ENCODE data around the gene ARMH3. TPM values are rescaled to one million over a fixed set of nuclear protein-coding genes. Genes with fewer than 3 reads are reported as not detected.

ARMH3 gene, protein sequence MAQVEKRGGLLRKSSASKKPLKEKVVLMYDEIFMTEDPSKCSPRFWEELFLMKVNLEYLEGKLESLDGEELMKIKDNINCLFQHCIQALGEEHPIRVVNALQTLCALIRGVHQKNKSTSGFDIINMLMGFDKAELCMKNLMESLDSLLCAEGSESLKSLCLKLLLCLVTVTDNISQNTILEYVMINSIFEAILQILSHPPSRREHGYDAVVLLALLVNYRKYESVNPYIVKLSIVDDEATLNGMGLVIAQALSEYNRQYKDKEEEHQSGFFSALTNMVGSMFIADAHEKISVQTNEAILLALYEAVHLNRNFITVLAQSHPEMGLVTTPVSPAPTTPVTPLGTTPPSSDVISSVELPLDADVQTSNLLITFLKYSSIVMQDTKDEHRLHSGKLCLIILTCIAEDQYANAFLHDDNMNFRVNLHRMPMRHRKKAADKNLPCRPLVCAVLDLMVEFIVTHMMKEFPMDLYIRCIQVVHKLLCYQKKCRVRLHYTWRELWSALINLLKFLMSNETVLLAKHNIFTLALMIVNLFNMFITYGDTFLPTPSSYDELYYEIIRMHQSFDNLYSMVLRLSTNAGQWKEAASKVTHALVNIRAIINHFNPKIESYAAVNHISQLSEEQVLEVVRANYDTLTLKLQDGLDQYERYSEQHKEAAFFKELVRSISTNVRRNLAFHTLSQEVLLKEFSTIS
- total RNA-seq, result 10 to 100 TPM; 11.5 to 29.7 (median 19.5) TPM

DNA sequence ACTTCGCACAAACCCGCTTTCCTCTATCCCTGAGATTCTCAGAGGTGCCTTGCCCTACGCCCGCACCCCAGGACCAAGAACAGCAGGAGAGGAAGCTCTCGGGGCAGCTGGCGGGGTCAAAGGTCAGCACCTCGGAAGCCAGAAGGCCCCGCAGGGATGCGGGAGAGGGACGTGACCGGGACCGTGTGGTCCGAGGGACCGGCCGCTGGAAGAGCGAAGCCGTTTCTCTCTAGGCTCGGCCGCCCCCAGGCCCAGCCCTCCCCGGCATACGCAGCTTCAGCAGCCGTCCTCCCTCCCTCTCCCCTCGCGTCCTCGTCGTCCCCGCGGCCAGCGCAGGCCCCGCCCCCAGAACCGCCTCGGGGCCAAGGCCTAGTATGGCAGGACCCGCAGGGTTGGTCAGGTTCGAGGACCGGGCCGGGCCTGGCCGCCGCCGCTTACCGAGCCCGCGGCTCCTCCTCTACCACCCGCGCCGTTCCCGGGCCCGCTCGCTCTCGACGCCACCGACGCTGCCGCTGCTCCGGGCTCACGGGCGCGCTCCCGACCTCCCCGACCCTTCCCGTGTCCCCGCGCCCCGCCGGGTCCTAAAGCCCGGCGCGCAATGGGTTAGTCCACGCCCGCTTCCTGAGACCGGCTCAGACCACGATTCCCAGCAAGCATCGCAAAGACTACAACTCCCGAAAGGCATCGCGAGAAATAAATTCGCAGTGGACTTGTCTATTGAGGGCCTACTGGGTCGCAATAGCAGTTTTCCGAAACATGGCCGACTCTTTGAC is at the start of gene ARMH3:
ARMH3 (minus strand) TSS at position 527 of the 773 bp plus-strand sequence. CDS start 16,059 bp downstream, outside the sequence.
- no peaks in the 10 kb centered on the region for H3K9me3 ChIP-seq
- peak within 1 kb of the TSS; percentile 63 to 77 (median 70) for H3K4me3 ChIP-seq
- H3K27ac ChIP-seq, result peak within 1 kb of the TSS; percentile 91 to 95 (median 94)
- 0 to 2% methylated on average over 3 to 64 of the region's 79 CpGs for WGBS, 2 donors (ENCODE audit: low coverage in 1 of 2)
- DNase-seq, result peak; percentile 93
- intact Hi-C loops (cut with DNase I; ENCODE audit: low total_unique reads), result no loop called here
- H3K27me3 ChIP-seq, result no peaks in the 10 kb centered on the region
- H3K4me1 ChIP-seq, result peaks cover 5 to 35% (median 15%) of the 10 kb centered on the region in 4 donors
- TF ChIP-seq, protein P1, sequence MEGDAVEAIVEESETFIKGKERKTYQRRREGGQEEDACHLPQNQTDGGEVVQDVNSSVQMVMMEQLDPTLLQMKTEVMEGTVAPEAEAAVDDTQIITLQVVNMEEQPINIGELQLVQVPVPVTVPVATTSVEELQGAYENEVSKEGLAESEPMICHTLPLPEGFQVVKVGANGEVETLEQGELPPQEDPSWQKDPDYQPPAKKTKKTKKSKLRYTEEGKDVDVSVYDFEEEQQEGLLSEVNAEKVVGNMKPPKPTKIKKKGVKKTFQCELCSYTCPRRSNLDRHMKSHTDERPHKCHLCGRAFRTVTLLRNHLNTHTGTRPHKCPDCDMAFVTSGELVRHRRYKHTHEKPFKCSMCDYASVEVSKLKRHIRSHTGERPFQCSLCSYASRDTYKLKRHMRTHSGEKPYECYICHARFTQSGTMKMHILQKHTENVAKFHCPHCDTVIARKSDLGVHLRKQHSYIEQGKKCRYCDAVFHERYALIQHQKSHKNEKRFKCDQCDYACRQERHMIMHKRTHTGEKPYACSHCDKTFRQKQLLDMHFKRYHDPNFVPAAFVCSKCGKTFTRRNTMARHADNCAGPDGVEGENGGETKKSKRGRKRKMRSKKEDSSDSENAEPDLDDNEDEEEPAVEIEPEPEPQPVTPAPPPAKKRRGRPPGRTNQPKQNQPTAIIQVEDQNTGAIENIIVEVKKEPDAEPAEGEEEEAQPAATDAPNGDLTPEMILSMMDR (IDR thresholded peaks at IDR 0.05), result peak in 2 of 5 experiments; percentile 21 to 47
- peak; percentile 73 for TF ChIP-seq POLR2A (IDR thresholded peaks at IDR 0.05)
- peak in 1 of 3 donors; percentile 78 for TF ChIP-seq POLR2AphosphoS5 (IDR thresholded peaks at IDR 0.05)
- no peak for TF ChIP-seq EP300 (IDR thresholded peaks at IDR 0.05; ENCODE audit: low read depth)
- H3K36me3 ChIP-seq, result no peaks in the 10 kb centered on the region
- in situ Hi-C loops (cut with MboI; ENCODE audit: low pct_ligation_motif_present in 1 of 4, low pct_unique_long_range_greater_than_20kb in 1 of 4, low sequenced_read_pairs in 3 of 4), result no loop called here

DNA sequence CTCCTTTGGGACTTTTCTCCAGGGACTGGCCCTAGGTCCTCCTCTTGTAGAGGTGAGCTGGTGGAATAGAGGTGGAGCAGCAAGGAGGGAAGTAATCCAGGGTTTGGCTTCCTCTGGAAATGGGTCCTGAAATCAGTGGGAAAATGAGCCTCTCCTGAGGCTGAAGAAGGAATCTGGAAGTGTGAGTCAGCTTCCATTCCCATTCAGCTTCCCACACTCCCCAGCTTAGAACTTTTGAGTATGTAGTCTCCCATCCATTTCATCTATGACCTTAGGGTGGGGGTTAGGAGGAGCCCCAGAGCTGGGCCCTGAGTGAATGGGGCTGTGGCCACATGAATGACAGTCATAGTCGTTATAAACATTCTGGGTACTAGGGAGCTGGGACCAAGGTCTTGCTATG is 46.4 kb upstream of the ARMH3 start:
- H3K4me1 ChIP-seq, result no peaks in the 10 kb centered on the region
- in situ Hi-C loops (cut with MboI; ENCODE audit: low pct_ligation_motif_present in 1 of 4, low pct_unique_long_range_greater_than_20kb in 1 of 4, low sequenced_read_pairs in 3 of 4) (no loop called here), intact Hi-C loops (cut with DNase I; ENCODE audit: low total_unique reads) (no loop called here)
- peaks cover 0 to 1% (median 0%) of the 10 kb centered on the region in 4 donors for H3K36me3 ChIP-seq
- DNase-seq, result no peak
- 83% methylated on average over 1 of the region's 1 CpG; no CpG with 5 or more reads in 1 of the 2 donors for WGBS, 2 donors (ENCODE audit: low coverage in 1 of 2)
- no peak overlapping the region for H3K4me3 ChIP-seq
- no peaks in the 10 kb centered on the region for H3K9me3 ChIP-seq
- no peaks in the 10 kb centered on the region for H3K27me3 ChIP-seq
- no peak overlapping the region for H3K27ac ChIP-seq
- TF ChIP-seq POLR2A (IDR thresholded peaks at IDR 0.05) (no peak), POLR2AphosphoS5 (IDR thresholded peaks at IDR 0.05) (no peak), EP300 (IDR thresholded peaks at IDR 0.05; ENCODE audit: low read depth) (no peak)
- TF ChIP-seq, protein P1 (IDR thresholded peaks at IDR 0.05), result no peak

DNA sequence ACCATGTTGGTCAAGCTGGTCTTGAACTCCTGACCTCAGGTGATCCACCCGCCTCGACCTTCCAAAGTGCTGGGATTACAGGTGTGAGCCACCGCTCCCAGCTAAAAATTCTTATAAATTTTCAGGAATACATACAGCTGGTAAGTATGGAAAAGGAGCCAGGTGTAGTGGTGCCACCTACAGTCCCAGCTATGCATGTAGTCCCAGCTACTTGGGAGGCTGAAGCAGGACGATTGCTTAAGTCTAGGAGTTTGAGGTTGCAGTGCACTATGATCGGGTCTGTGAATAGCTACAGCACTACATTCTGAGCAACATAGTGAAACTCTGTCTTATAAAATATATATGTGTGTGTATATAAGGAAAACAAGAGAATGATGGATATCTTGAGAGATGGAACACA is 45.2 kb upstream of the ARMH3 start:
- TF ChIP-seq POLR2AphosphoS5 (IDR thresholded peaks at IDR 0.05), result no peak
- no peak for TF ChIP-seq POLR2A (IDR thresholded peaks at IDR 0.05)
- TF ChIP-seq, protein P1 (IDR thresholded peaks at IDR 0.05), result no peak
- no peak for TF ChIP-seq EP300 (IDR thresholded peaks at IDR 0.05; ENCODE audit: low read depth)
- 94% methylated on average over 5 of the region's 5 CpGs; no CpG with 5 or more reads in 1 of the 2 donors for WGBS, 2 donors (ENCODE audit: low coverage in 1 of 2)
- H3K36me3 ChIP-seq, result no peaks in the 10 kb centered on the region

More for the DNA sequence above, 45.2 kb upstream of the ARMH3 start:
- H3K4me1 ChIP-seq, result no peaks in the 10 kb centered on the region
- H3K27ac ChIP-seq, result no peak overlapping the region
- DNase-seq, result no peak
- no peaks in the 10 kb centered on the region for H3K9me3 ChIP-seq
- intact Hi-C loops (cut with DNase I; ENCODE audit: low total_unique reads), result no loop called here
- no peak overlapping the region for H3K4me3 ChIP-seq
- in situ Hi-C loops (cut with MboI; ENCODE audit: low pct_ligation_motif_present in 1 of 4, low pct_unique_long_range_greater_than_20kb in 1 of 4, low sequenced_read_pairs in 3 of 4), result no loop called here
- H3K27me3 ChIP-seq, result no peaks in the 10 kb centered on the region
